Right lobe of liver (tissue), 4 donors: ENCODE data around the gene SPRR2D.

Experiments
- POLR2A ChIP-seq: fragments of 450-650 bp; IDR thresholded peaks from one replicate; pipeline ENCODE4 v1.6.1; 2017; ENCODE audit warnings: antibody characterized with exemption, mild to moderate bottlenecking
- TF ChIP-seq, protein P1 (sequence below), 4 donors: fragments of 200-600 bp in 3 of 4; fragments of 450-650 bp in 1 of 4; IDR thresholded peaks; one replicate each; pipeline versions ENCODE4 v1.5.1 to v1.8.0; 2016 to 2022; ENCODE audit warnings: antibody characterized with exemption in 4 of 4, mild to moderate bottlenecking in 2 of 4
- donor health status: DM: no; HTN: no; CAD: no.
- donor health status: DM: no; HTN: no; CAD: no.
- donor health status: DM: no; HTN: yes; CAD: no.

DNA sequence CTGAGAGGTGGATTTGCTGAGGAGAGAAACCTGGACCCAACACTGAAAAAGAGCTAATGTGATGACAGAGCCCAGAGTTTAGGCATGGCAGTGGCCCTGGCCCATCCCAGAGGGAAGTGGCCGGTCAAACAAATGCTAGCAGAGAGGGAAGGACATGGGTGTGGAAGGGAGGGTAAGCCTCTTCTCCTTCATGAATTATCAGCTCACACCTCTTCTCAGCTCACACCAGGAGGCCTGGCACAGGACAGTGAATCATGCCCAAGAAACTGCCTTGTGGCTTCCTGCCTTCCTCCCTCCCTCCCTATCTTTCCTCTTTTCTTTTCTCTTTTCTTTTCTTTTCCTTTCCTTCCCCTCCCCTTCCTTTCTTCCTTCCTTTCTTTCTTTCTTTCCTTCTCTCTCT, 40.6 kb downstream of the SPRR2D start:
- TF ChIP-seq, protein P1, sequence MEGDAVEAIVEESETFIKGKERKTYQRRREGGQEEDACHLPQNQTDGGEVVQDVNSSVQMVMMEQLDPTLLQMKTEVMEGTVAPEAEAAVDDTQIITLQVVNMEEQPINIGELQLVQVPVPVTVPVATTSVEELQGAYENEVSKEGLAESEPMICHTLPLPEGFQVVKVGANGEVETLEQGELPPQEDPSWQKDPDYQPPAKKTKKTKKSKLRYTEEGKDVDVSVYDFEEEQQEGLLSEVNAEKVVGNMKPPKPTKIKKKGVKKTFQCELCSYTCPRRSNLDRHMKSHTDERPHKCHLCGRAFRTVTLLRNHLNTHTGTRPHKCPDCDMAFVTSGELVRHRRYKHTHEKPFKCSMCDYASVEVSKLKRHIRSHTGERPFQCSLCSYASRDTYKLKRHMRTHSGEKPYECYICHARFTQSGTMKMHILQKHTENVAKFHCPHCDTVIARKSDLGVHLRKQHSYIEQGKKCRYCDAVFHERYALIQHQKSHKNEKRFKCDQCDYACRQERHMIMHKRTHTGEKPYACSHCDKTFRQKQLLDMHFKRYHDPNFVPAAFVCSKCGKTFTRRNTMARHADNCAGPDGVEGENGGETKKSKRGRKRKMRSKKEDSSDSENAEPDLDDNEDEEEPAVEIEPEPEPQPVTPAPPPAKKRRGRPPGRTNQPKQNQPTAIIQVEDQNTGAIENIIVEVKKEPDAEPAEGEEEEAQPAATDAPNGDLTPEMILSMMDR (IDR thresholded peaks at IDR 0.05): no peak
- no peak for TF ChIP-seq POLR2A
